Measurements from ENCODE around the gene NANOS3. TPM values are rescaled to one million over a fixed set of nuclear protein-coding genes. Genes with fewer than 3 reads are reported as not detected.

Gene NANOS3
- total and polyA plus RNA-seq, 10 of the 15 experiments (the other 5 are each of a cell fraction or from before 2014, with no cell fraction given): 0.31 to 1.7 (median 0.81) TPM

DNA sequence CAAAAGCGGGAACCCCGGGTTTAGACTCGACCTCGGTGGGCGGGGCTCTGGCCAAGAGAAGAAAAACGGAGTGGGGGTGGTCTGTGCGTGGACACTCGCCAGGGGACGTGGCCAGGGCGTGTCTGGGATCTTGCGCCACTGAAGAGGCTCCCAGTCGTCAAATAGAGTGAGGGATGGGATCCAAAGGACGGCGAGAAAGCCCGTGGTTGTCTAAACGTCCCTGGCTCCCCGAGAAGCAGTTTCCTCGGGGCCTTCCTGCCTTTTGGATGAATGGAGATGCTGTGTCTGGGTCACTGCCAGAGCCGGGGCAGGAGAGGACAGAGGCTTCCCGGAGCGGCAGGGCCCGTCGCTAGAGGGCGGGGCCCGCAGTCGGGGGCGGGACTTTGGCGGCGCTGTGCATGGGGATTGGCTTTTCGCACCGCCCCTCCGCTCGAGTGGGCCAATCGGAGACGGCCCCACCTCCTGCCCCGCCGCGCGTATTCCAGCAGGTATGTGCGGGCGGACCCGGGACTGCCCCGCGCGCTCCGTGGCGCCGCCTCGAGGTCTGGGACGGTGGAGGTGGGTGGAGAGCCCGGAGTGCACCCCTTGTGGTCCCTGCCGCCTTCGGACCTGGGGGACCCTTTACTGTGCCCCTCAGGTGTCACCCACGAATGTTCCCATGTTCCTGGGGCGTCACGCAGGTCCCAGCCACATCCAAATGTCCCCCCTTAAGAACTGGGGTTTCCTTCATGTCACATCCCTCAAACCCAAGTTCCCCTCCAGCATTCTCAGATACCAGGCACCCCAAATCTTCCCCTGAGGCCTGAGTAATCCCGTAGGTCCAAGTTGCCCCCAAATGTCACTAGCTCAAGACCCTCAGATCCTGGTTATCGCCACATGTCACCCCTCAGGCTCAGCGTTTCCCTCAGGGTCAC, 43.3 kb upstream of the NANOS3 start (continued):
- TF ChIP-seq, protein P1, sequence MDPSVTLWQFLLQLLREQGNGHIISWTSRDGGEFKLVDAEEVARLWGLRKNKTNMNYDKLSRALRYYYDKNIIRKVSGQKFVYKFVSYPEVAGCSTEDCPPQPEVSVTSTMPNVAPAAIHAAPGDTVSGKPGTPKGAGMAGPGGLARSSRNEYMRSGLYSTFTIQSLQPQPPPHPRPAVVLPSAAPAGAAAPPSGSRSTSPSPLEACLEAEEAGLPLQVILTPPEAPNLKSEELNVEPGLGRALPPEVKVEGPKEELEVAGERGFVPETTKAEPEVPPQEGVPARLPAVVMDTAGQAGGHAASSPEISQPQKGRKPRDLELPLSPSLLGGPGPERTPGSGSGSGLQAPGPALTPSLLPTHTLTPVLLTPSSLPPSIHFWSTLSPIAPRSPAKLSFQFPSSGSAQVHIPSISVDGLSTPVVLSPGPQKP (IDR thresholded peaks at IDR 0.05; ENCODE audit: low read depth, low read length): no peak
- TF ChIP-seq HDAC6 (IDR thresholded peaks at IDR 0.05; ENCODE audit: unreplicated experiment) (peak; percentile 16), TCF3 (IDR thresholded peaks at IDR 0.05; ENCODE audit: borderline replicate concordance, insufficient read depth, low read depth, low read length) (no peak), CHD2 (IDR thresholded peaks at IDR 0.05; ENCODE audit: borderline replicate concordance, low read depth, low read length) (peak; percentile 90), RAD21 (IDR thresholded peaks at IDR 0.05; ENCODE audit: insufficient read depth, low read depth, low read length) (peak; percentile 32; the same call in 1 of the 2 replicates), SP1 (IDR thresholded peaks at IDR 0.05; ENCODE audit: low read depth, low read length) (peak; percentile 98), POU2F2 (IDR thresholded peaks at IDR 0.05; ENCODE audit: borderline replicate concordance, low read depth, low read length) (peak; percentile 49; the same call in 1 of the 3 replicates), NFXL1 (IDR thresholded peaks at IDR 0.05; ENCODE audit: borderline replicate concordance) (no peak), POLR2AphosphoS2 (IDR thresholded peaks at IDR 0.05; ENCODE audit: low read depth, low read length) (peak; percentile 96), MYC (IDR thresholded peaks at IDR 0.05; ENCODE audit: insufficient read depth, insufficient read length, insufficient replicate concordance, low read length, severe bottlenecking) (no peak), KAT2A (conservative IDR thresholded peaks at IDR 0.05; ENCODE audit: control insufficient read depth, low read depth, low read length) (no peak), IKZF2 (IDR thresholded peaks at IDR 0.05) (0 out of 4 replicates have a peak, but pooled peaks of 1 of the 2 experiments have one; percentile 10), LARP7 (IDR thresholded peaks at IDR 0.05) (peak; percentile 61), RBBP5 (conservative IDR thresholded peaks at IDR 0.05) (no peak), CHD4 (IDR thresholded peaks at IDR 0.05) (no peak), FOXM1 (IDR thresholded peaks at IDR 0.05; ENCODE audit: low read depth, low read length) (no peak)
- TF ChIP-seq, protein P2, sequence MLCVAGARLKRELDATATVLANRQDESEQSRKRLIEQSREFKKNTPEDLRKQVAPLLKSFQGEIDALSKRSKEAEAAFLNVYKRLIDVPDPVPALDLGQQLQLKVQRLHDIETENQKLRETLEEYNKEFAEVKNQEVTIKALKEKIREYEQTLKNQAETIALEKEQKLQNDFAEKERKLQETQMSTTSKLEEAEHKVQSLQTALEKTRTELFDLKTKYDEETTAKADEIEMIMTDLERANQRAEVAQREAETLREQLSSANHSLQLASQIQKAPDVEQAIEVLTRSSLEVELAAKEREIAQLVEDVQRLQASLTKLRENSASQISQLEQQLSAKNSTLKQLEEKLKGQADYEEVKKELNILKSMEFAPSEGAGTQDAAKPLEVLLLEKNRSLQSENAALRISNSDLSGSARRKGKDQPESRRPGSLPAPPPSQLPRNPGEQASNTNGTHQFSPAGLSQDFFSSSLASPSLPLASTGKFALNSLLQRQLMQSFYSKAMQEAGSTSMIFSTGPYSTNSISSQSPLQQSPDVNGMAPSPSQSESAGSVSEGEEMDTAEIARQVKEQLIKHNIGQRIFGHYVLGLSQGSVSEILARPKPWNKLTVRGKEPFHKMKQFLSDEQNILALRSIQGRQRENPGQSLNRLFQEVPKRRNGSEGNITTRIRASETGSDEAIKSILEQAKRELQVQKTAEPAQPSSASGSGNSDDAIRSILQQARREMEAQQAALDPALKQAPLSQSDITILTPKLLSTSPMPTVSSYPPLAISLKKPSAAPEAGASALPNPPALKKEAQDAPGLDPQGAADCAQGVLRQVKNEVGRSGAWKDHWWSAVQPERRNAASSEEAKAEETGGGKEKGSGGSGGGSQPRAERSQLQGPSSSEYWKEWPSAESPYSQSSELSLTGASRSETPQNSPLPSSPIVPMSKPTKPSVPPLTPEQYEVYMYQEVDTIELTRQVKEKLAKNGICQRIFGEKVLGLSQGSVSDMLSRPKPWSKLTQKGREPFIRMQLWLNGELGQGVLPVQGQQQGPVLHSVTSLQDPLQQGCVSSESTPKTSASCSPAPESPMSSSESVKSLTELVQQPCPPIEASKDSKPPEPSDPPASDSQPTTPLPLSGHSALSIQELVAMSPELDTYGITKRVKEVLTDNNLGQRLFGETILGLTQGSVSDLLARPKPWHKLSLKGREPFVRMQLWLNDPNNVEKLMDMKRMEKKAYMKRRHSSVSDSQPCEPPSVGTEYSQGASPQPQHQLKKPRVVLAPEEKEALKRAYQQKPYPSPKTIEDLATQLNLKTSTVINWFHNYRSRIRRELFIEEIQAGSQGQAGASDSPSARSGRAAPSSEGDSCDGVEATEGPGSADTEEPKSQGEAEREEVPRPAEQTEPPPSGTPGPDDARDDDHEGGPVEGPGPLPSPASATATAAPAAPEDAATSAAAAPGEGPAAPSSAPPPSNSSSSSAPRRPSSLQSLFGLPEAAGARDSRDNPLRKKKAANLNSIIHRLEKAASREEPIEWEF (IDR thresholded peaks at IDR 0.05; ENCODE audit: insufficient replicate concordance, low read depth, low read length): no peak
- TF ChIP-seq, protein P3, sequence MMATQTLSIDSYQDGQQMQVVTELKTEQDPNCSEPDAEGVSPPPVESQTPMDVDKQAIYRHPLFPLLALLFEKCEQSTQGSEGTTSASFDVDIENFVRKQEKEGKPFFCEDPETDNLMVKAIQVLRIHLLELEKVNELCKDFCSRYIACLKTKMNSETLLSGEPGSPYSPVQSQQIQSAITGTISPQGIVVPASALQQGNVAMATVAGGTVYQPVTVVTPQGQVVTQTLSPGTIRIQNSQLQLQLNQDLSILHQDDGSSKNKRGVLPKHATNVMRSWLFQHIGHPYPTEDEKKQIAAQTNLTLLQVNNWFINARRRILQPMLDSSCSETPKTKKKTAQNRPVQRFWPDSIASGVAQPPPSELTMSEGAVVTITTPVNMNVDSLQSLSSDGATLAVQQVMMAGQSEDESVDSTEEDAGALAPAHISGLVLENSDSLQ (IDR thresholded peaks at IDR 0.05): peak; percentile 99
- TF ChIP-seq, protein P4, sequence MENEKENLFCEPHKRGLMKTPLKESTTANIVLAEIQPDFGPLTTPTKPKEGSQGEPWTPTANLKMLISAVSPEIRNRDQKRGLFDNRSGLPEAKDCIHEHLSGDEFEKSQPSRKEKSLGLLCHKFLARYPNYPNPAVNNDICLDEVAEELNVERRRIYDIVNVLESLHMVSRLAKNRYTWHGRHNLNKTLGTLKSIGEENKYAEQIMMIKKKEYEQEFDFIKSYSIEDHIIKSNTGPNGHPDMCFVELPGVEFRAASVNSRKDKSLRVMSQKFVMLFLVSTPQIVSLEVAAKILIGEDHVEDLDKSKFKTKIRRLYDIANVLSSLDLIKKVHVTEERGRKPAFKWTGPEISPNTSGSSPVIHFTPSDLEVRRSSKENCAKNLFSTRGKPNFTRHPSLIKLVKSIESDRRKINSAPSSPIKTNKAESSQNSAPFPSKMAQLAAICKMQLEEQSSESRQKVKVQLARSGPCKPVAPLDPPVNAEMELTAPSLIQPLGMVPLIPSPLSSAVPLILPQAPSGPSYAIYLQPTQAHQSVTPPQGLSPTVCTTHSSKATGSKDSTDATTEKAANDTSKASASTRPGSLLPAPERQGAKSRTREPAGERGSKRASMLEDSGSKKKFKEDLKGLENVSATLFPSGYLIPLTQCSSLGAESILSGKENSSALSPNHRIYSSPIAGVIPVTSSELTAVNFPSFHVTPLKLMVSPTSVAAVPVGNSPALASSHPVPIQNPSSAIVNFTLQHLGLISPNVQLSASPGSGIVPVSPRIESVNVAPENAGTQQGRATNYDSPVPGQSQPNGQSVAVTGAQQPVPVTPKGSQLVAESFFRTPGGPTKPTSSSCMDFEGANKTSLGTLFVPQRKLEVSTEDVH (IDR thresholded peaks at IDR 0.05; ENCODE audit: low read depth, partially characterized antibody): no peak
